Measurements from ENCODE around the gene GSAP.
"Not testable (repeated sequence)": the region's sequence is repeated elsewhere in the genome, so short reads cannot be mapped to it uniquely, and the experiment has no call there.

The GSAP gene

DNA sequence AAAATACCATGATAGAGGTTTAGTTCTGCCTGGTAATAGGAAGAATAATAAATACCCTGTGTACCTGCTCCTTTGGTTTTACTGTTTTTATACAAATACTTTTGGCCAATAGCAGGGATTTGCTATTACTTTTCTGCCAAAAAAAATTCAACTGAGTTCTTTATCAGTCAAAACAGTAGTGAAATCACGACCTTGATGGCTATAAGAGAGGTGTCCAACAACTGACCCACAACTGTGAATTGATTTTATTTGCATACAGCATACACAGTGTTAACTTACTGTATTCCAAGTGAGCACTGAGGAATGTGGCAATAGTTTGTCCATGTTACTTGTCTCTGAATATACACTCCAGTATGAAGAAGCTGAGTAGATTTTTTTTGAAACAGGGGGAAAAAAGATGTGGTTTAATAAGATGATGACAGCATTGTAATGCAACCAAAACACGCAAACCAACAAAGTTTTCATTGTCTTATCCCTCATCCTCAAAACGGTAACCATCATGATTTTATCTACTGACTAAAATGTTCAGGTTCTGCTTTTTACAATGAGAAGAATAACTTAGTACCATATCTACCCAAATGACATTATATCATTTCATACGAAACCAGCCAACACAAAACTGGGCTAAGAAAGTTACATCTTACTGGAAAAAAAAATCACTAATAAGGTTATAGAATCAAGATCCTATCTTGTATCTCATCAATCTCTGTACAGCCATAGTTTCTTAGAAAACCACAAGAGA is 63.3 kb downstream of the GSAP start:
- TF ChIP-seq POLR2A (IDR thresholded peaks at IDR 0.05; ENCODE audit: low read depth, low read length): no peak
- TF ChIP-seq POLR2AphosphoS5 (IDR thresholded peaks at IDR 0.05; ENCODE audit: low read depth, low read length): no peak
- no peak for TF ChIP-seq TAF1 (IDR thresholded peaks at IDR 0.05; ENCODE audit: borderline replicate concordance, low read depth, low read length)
- FAIRE-seq (peak; percentile 87), DNase-seq (ENCODE audit: insufficient read length) (no peak)

DNA sequence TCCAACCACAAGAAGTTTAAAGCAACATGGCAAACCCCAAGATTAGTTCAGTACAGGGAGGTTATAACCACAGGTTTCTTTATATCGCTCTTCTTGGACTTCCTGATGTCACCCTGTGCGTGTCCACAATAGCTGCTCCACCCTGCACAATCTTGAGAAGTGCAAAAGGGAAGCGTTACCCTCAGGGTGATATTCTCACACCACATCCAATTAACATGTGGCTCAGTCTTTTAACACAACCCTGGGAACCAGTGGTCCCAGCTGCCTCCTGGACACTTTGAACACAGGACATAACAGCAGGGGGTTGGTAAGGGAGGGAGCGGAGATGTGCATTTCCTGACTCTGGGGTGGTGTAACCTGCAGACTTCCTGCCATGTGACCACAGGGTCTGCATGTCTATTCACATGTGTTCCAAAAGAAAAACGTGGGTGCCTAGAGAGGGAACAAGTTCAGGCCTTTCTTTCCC is 64.6 kb downstream of the GSAP start:
- TF ChIP-seq TAF1 (IDR thresholded peaks at IDR 0.05; ENCODE audit: borderline replicate concordance, low read depth, low read length) (no peak), POLR2AphosphoS5 (IDR thresholded peaks at IDR 0.05; ENCODE audit: low read depth, low read length) (peak; percentile 56), POLR2A (IDR thresholded peaks at IDR 0.05; ENCODE audit: low read depth, low read length) (peak; percentile 36; the same call in 1 of the 2 replicates)
- FAIRE-seq (peak; percentile 96), DNase-seq (ENCODE audit: insufficient read length) (peak; percentile 24)

DNA sequence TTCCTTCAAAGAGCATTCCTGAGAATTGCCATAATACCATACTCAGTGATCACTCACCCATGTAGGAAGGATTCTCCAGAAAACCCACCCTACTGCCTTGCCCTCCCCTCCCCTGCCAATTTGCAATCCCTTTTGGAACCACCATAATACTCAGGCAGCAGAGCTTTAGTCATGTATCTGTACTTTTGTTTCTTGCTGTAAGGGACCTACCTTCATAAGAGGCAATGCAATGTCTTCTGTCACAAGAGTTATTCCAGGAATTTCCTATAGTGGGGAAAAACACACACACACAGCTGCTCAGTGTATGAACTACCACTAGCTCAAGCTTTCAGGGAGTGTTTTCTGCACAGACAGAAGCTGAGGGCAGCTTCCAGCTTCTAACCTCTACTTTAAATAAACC is 67.0 kb downstream of the GSAP start:
- TF ChIP-seq POLR2A (IDR thresholded peaks at IDR 0.05; ENCODE audit: low read depth, low read length) (no peak), POLR2AphosphoS5 (IDR thresholded peaks at IDR 0.05; ENCODE audit: low read depth, low read length) (no peak), TAF1 (IDR thresholded peaks at IDR 0.05; ENCODE audit: borderline replicate concordance, low read depth, low read length) (no peak)
- FAIRE-seq (no peak), DNase-seq (ENCODE audit: insufficient read length) (no peak)

DNA sequence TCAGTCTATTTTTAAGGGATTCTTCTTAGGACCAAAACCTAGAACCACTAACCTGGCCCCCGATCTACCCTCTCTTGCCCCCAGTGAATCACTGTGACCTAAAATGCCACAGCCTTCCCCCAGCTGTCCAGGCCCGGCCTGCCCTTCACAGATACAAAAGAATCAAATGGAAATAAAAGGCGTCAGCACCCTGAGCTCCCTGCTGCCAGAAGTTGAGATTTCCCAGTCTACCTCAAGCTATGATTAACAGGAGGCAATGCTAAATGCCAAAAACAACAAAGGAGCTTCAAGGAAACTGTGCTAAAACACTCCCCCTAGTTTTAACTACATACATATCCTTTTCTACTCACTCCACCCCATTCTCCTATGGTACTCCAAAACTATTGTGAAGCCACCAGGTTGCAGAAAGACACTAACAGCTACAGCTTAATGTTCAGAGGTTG is 67.8 kb downstream of the GSAP start:
- FAIRE-seq (no peak), DNase-seq (ENCODE audit: insufficient read length) (no peak)
- no peak for TF ChIP-seq POLR2A (IDR thresholded peaks at IDR 0.05; ENCODE audit: low read depth, low read length)
- no peak for TF ChIP-seq TAF1 (IDR thresholded peaks at IDR 0.05; ENCODE audit: borderline replicate concordance, low read depth, low read length)
- no peak for TF ChIP-seq POLR2AphosphoS5 (IDR thresholded peaks at IDR 0.05; ENCODE audit: low read depth, low read length)

DNA sequence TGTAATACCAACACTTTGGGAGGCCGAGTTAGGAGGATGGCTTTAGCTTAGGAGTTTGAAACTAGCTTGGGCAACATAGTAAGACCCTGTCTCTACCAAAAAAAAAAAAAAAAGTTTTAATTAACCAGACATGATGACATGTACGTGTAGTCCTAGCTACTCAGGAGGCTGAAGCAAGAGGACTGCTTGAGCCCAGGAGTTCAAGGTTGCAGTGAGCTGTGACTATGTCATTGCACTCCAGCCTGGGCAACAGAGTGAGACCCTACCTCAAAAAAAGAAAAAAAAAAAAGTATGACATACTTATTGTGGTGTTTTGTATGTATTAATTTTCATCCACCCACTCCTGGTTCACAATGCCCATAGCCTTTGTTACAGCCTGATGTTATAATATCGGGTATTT is 69.7 kb downstream of the GSAP start:
- TF ChIP-seq TAF1 (IDR thresholded peaks at IDR 0.05; ENCODE audit: borderline replicate concordance, low read depth, low read length) (no peak), POLR2AphosphoS5 (IDR thresholded peaks at IDR 0.05; ENCODE audit: low read depth, low read length) (no peak), POLR2A (IDR thresholded peaks at IDR 0.05; ENCODE audit: low read depth, low read length) (no peak)
- FAIRE-seq (no peak), DNase-seq (ENCODE audit: insufficient read length) (no peak)

DNA sequence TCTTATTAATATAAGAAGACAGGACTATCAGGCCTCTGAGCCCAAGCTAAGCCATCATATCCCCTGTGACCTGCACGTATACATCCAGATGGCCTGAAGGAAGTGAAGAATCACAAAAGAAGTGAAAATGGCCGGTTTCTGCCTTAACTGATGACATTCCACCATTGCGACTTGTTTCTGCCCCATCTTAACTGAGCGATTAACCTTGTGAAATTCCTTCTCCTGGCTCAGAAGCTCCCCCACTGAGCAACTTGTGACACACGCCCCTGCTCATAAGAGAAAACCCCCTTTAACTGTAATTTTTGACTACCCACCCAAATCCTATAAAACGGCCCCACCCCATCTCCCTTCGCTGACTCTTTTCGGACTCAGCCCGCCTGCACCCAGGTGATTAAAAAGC is 70.7 kb downstream of the GSAP start:
- DNase-seq (ENCODE audit: insufficient read length); FAIRE-seq: not testable (repeated sequence)

DNA sequence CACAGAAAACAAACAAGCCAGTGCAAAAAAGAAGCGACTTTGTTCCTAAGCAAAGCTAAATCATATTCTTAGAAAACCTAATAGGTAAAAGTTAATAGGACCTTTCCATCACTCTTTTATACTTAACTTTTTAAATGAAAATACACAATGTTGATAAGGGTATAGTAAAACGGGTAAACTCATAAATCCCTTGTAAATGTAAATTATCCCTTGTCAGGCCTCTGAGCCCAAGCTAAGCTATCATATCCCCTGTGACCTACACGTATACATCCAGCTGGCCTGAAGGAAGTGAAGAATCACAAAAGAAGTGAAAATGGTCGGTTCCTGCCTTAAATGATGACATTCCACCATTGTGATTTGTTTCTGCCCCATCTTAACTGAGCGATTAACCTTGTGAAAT is 76.4 kb downstream of the GSAP start:
- DNase-seq (ENCODE audit: insufficient read length) (no peak), FAIRE-seq (no peak)
- TF ChIP-seq POLR2AphosphoS5 (IDR thresholded peaks at IDR 0.05; ENCODE audit: low read depth, low read length) (no peak), TAF1 (IDR thresholded peaks at IDR 0.05; ENCODE audit: borderline replicate concordance, low read depth, low read length) (no peak), POLR2A (IDR thresholded peaks at IDR 0.05; ENCODE audit: low read depth, low read length) (no peak)

DNA sequence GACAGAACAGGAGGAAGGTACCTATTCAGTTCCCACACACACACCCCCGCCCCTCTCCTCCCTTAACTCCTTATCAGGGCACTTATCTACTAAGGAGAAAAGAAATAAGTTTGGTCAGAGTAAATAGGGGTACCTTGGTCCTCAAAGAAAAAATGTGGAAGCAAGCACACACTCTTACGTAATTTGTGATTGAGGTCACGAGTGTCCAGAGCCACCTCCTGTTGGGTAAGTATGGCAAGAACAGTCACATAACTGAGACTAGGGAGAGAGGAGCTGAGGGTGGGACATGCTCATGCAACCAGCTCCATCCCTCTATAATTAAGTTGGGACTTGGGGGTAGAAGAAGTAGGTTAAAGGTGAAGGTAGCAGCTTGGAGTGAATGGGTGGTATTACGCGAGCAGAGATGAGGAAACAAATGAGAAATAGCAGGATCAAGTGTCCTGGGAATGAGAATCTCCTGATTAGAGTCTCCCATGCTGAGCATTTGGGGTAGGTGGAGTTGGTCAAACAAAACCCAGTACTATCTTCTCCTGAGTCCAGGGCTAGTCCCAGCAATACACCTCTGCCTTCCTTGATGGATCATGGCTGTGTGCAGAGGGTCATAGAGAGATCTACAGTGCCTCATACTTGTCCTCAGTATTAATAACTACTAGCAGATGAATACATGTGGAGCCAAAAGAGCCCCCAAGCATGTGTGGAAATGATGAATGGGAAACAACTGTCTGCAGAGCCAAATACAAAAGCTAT is 77.1 kb downstream of the GSAP start:
- TF ChIP-seq POLR2A (IDR thresholded peaks at IDR 0.05; ENCODE audit: low read depth, low read length) (no peak), TAF1 (IDR thresholded peaks at IDR 0.05; ENCODE audit: borderline replicate concordance, low read depth, low read length) (no peak), POLR2AphosphoS5 (IDR thresholded peaks at IDR 0.05; ENCODE audit: low read depth, low read length) (no peak)
- DNase-seq (ENCODE audit: insufficient read length): no peak
- FAIRE-seq: no peak

DNA sequence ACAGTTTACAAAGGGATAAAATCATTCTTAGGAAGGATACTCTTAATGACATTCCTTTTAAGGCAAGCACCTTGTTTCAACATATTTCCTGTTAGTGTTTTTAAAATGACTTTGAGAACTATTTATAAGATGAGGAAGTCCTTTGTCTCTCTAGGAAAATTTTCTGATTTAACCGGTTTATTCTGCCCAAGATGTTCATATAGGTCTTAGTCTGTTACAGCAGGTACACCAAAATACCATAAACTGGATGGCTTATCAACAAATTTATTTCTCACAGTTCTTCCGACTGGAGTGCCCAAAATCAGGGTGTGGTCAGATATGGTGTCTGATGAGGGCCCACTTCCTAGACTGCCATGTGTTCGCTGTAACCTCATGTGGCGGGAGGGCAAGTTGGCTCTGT is 77.9 kb downstream of the GSAP start:
- FAIRE-seq (no peak), DNase-seq (ENCODE audit: insufficient read length) (no peak)
- no peak for TF ChIP-seq POLR2AphosphoS5 (IDR thresholded peaks at IDR 0.05; ENCODE audit: low read depth, low read length)
- no peak for TF ChIP-seq POLR2A (IDR thresholded peaks at IDR 0.05; ENCODE audit: low read depth, low read length)
- TF ChIP-seq TAF1 (IDR thresholded peaks at IDR 0.05; ENCODE audit: borderline replicate concordance, low read depth, low read length): no peak

DNA sequence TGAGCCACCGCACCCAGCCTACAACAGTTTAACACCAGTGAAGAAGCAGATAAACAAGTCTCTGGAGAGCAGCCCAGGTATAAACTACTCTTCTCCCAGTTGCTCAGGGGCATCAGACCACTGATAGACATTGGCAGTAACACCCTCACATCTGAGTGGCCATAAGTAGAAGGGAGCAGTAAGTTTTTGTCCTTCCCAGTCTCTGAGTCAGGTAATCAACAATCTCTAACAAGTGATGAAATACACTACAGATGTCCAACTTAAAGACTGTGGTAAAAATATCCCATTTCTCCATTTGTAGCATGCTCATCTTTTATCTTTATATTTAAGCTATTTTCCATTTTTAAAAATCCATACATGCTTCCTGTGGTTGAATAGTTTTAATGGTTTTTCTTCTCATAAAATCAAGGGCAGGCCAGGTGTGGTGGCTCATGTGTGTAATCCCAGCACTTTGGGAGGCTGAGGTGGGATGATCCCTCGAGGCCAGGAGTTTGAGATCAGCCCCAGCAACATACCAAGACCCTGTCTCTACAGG is 78.6 kb downstream of the GSAP start:
- DNase-seq (ENCODE audit: insufficient read length): no peak
- TF ChIP-seq POLR2A (IDR thresholded peaks at IDR 0.05; ENCODE audit: low read depth, low read length) (no peak), TAF1 (IDR thresholded peaks at IDR 0.05; ENCODE audit: borderline replicate concordance, low read depth, low read length) (no peak), POLR2AphosphoS5 (IDR thresholded peaks at IDR 0.05; ENCODE audit: low read depth, low read length) (no peak)
- no peak for FAIRE-seq

DNA sequence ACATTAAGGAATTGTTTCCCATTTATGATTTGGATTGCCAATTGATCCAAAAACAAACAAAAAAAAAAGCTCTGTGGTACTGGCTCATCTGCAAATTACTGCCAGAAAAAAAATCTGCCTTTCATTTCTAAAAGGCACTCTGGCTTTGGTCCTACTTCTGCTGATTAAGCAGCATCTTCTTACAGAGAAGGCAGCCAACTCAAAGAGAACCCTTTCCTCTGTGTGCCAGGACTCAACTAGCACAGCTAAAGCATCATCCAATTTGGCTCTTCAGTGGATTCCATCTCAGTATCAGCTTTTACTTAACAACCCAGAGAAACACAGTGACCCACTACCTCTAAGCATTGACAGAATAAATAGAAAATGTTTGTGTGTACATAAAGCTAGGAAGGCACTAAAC is 80.6 kb downstream of the GSAP start:
- FAIRE-seq: no peak
- no peak for DNase-seq (ENCODE audit: insufficient read length)
- TF ChIP-seq POLR2AphosphoS5 (IDR thresholded peaks at IDR 0.05; ENCODE audit: low read depth, low read length) (no peak), POLR2A (IDR thresholded peaks at IDR 0.05; ENCODE audit: low read depth, low read length) (no peak), TAF1 (IDR thresholded peaks at IDR 0.05; ENCODE audit: borderline replicate concordance, low read depth, low read length) (no peak)

DNA sequence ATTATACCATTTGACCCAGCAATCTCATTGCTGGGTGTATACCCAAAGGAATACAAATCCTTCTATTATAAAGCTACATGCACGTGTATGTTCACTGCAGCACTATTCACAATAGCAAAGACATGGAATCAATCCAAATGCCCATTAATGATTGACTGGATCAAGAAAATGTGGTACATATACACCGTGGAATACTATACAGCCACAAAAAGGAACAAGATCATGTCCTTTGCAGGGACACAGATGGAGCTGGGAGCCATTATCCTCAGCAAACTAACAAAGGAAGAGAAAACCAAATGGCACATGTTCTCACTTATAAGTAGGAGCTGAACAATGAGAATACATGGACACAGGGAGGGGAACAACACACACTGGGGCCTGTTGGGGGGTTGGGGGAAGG is 82.1 kb downstream of the GSAP start:
- FAIRE-seq; DNase-seq (ENCODE audit: insufficient read length): not testable (repeated sequence)
